CD1c-positive myeloid dendritic cell (primary cell): ENCODE data around the gene RSPO3.
"Not testable (repeated sequence)": the region's sequence is repeated elsewhere in the genome, so short reads cannot be mapped to it uniquely, and the experiment has no call there.

Experiments used
- DNase-seq: peaks from one replicate; pipeline ENCODE4 v3.0.0-alpha.2; 2016; ENCODE audit errors: extremely low spot score

Gene RSPO3

GRCh38 chr6:127118298-127119101 lies at the start of gene RSPO3:
Gene RSPO3, plus strand, starts transcription at chr6:127118671. Its CDS starts 522 bp downstream, at chr6:127119193.
- DNase-seq: peak; percentile 19

- DNase-seq: no peak
These were observed 48.7 kb upstream of the RSPO3 start for GRCh38 chr6:127069659-127070279.

GRCh38 chr6:127073222-127073621 lies 45.2 kb upstream of the RSPO3 start:
- no peak for DNase-seq

- DNase-seq: no peak
These were observed 42.0 kb upstream of the RSPO3 start for GRCh38 chr6:127076466-127076865.

- DNase-seq: no peak
These were observed 40.6 kb upstream of the RSPO3 start for GRCh38 chr6:127077886-127078285.

GRCh38 chr6:127078669-127079068 lies 39.8 kb upstream of the RSPO3 start:
- no peak for DNase-seq

GRCh38 chr6:127079681-127080080 lies 38.8 kb upstream of the RSPO3 start:
- DNase-seq: no peak

- DNase-seq: no peak
These were observed 38.4 kb upstream of the RSPO3 start for GRCh38 chr6:127080081-127080480.

- DNase-seq: no peak
These were observed 35.1 kb upstream of the RSPO3 start for GRCh38 chr6:127083231-127083962.

- DNase-seq: no peak
These were observed 34.5 kb upstream of the RSPO3 start for GRCh38 chr6:127083963-127084310.

- DNase-seq: no peak
These were observed 33.3 kb upstream of the RSPO3 start for GRCh38 chr6:127085181-127085580.

GRCh38 chr6:127090051-127090450 lies 28.4 kb upstream of the RSPO3 start:
- DNase-seq: no peak

- no peak for DNase-seq
These were observed 26.0 kb upstream of the RSPO3 start for GRCh38 chr6:127092466-127092865.

- no peak for DNase-seq
These were observed 23.7 kb upstream of the RSPO3 start for GRCh38 chr6:127094791-127095190.

- DNase-seq: no peak
These were observed 22.3 kb upstream of the RSPO3 start for GRCh38 chr6:127096167-127096566.

- not testable (repeated sequence) for DNase-seq
These were observed 21.0 kb upstream of the RSPO3 start for GRCh38 chr6:127097442-127097841.

- DNase-seq: peak; percentile 38
These were observed 17.8 kb upstream of the RSPO3 start for GRCh38 chr6:127100510-127101140.

- DNase-seq: peak; percentile 86
These were observed 16.2 kb upstream of the RSPO3 start for GRCh38 chr6:127102299-127102698.

- DNase-seq: no peak
These were observed 15.6 kb upstream of the RSPO3 start for GRCh38 chr6:127102859-127103258.

GRCh38 chr6:127103482-127103881 lies 15.0 kb upstream of the RSPO3 start:
- DNase-seq: no peak

GRCh38 chr6:127107916-127108315 lies 10.6 kb upstream of the RSPO3 start:
- DNase-seq: peak; percentile 61

- no peak for DNase-seq
These were observed 7.8 kb upstream of the RSPO3 start for GRCh38 chr6:127110712-127111111.
